Measurements from ENCODE around the gene TRIP4.
A peak's percentile ranks its signal among the peaks of the same experiment; 100 is the strongest.

TRIP4 gene

GRCh38 chr15:64462492-64462891 is 74.9 kb downstream of the TRIP4 start:
- no peaks in the 10 kb centered on the region for H3K9me3 Mint-ChIP-seq
- peaks cover 69% of the 10 kb centered on the region for H3K4me1 Mint-ChIP-seq
- H3K36me3 Mint-ChIP-seq (ENCODE audit: low read depth) = peaks cover 5% of the 10 kb centered on the region

DNA sequence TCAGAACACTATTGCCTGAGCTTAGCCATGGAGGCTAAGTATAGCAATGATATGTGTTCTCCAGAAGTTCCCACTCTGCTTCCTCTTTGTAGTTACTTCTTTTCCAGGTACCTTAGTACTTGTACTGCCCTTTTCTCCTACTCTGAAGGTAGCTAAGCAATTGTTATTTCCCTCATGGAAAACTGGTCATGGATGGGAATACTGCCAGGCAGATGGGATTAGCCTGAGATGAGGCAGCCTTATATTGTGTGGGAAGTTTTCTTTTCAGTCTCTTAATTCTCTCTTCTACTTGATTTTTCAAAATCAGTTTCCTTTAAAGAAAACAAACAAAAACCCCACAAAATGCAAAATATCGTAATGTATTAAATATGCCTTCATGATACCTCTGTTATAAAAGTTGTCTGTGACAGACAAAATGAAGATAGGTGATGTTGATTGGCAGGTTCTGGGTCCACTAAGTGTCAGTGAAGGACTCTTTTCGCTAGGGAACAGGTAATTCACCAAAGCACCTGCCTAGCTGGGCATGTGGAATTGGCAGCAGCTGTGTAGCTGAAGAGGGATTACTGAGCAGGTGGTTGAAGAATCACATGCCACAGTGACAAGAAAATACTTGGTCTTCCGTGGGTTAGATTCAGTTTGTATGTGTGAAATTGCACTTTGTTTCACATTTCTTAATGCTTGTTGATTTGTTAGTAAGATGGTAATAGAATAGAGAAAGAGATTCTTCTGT is 76.8 kb downstream of the TRIP4 start:
- H3K36me3 Mint-ChIP-seq (ENCODE audit: low read depth) = peaks cover 16% of the 10 kb centered on the region
- peaks cover 58% of the 10 kb centered on the region for H3K4me1 Mint-ChIP-seq
- peak overlapping the region; percentile 46 to 67 (median 62) for H3K27ac Mint-ChIP-seq
- peak overlapping the region; percentile 17 to 47 (median 25) for H3K4me3 Mint-ChIP-seq
- TF ChIP-seq, protein P1, sequence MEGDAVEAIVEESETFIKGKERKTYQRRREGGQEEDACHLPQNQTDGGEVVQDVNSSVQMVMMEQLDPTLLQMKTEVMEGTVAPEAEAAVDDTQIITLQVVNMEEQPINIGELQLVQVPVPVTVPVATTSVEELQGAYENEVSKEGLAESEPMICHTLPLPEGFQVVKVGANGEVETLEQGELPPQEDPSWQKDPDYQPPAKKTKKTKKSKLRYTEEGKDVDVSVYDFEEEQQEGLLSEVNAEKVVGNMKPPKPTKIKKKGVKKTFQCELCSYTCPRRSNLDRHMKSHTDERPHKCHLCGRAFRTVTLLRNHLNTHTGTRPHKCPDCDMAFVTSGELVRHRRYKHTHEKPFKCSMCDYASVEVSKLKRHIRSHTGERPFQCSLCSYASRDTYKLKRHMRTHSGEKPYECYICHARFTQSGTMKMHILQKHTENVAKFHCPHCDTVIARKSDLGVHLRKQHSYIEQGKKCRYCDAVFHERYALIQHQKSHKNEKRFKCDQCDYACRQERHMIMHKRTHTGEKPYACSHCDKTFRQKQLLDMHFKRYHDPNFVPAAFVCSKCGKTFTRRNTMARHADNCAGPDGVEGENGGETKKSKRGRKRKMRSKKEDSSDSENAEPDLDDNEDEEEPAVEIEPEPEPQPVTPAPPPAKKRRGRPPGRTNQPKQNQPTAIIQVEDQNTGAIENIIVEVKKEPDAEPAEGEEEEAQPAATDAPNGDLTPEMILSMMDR (IDR thresholded peaks at IDR 0.05; ENCODE audit: unreplicated experiment in 3 of 3) = no peak
- no peaks in the 10 kb centered on the region for H3K9me3 Mint-ChIP-seq
- H3K27me3 Mint-ChIP-seq (ENCODE audit: low read depth) = no peaks in the 10 kb centered on the region

More at GRCh38 chr15:64462492-64462891, 74.9 kb downstream of the TRIP4 start:
- no peaks in the 10 kb centered on the region for H3K27me3 Mint-ChIP-seq (ENCODE audit: low read depth)
- H3K4me3 Mint-ChIP-seq = peak overlapping the region; percentile 87 to 95 (median 93)
- TF ChIP-seq, protein P1 (IDR thresholded peaks at IDR 0.05; ENCODE audit: unreplicated experiment in 3 of 3) = no peak
- peak overlapping the region; percentile 93 to 98 (median 97) for H3K27ac Mint-ChIP-seq

DNA sequence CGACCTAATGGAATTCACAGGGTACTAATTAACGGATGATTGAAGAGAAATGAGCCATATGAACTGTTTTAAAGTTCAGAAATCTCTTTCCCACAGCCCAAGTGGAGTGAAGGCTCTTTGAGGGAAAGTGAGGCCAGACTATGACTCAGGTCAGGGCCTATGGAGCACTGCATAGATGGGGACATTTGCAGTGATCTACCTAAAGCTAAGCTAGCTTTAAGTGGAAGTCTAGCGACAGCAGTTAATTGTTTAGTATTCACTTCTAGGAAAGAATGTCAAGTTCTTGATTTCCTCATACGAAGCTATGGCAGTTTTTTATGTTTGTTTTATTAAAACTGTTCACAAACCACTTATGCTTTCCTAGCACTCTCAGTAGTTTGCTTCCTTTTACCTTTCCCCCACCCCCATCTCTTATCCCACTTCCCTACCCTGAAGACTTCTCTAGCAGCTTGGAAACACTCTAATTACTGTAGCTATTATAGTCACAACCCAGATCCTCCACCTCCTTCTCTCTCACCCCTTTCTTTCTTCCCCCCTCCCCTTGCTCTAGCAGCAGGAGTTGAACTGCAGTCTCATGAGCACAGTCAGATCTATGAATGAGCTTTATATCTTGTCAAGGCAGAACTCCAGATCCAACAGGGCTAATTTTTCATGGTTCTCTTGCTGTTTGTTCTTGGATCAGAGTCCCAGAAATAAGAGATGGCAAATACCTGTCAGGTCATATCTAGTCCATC is 78.9 kb downstream of the TRIP4 start:
- TF ChIP-seq, protein P1 (IDR thresholded peaks at IDR 0.05; ENCODE audit: unreplicated experiment in 3 of 3) = no peak
- Mint-ChIP-seq H3K4me3 (no peak overlapping the region), H3K27ac (peak overlapping the region; percentile 27 to 57 (median 45)), H3K27me3 (ENCODE audit: low read depth) (no peaks in the 10 kb centered on the region), H3K9me3 (no peaks in the 10 kb centered on the region), H3K4me1 (peaks cover 44% of the 10 kb centered on the region), H3K36me3 (ENCODE audit: low read depth) (peaks cover 24% of the 10 kb centered on the region)

DNA sequence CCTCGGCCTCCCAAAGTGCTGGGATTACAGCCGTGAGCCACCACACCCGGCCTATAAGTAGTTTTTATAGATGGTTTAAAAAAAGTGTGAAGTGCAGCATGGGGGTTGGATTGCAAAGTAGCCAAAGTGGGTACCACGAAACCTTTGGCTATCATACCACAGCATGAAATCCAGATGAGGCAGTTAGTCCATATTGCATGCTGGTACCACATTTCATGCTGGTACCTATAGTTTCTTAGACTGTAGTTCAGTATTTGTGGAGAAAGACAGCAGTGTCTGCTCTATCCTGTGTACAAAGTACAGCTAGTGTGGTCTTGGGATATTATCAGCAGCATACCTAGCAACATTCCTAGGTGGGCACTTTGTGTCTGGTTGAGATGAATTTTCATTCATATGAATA is 84.5 kb downstream of the TRIP4 start:
- Mint-ChIP-seq H3K27me3 (ENCODE audit: low read depth) (no peaks in the 10 kb centered on the region), H3K36me3 (ENCODE audit: low read depth) (peaks cover 37% of the 10 kb centered on the region), H3K4me1 (peaks cover 15% of the 10 kb centered on the region), H3K27ac (no peak overlapping the region), H3K4me3 (no peak overlapping the region), H3K9me3 (no peaks in the 10 kb centered on the region)
- TF ChIP-seq, protein P1 (IDR thresholded peaks at IDR 0.05; ENCODE audit: unreplicated experiment in 3 of 3) = no peak

DNA sequence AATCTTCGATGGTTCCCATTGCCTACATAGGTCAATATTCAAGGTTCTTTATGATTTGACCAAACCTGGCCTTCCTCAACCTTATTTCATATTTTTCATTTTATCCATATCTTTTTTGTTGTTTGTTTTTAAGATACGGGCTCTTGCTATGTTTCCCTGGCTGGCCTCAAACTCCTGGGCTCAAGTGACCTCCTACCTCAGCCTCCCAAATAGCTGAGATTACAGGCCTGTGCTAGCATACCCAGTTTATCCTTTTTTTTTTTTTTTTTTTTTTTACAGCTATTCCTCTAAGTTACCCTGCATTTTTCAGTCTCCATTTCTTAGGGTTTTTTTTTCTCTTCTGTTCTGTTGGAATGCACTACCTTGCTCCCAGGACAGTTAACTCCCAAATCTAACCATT is 87.2 kb downstream of the TRIP4 start:
- peak overlapping the region in 1 of 3 experiments; percentile 25 for H3K27ac Mint-ChIP-seq
- no peak overlapping the region for H3K4me3 Mint-ChIP-seq
- no peaks in the 10 kb centered on the region for H3K27me3 Mint-ChIP-seq (ENCODE audit: low read depth)
- TF ChIP-seq, protein P1 (IDR thresholded peaks at IDR 0.05; ENCODE audit: unreplicated experiment in 3 of 3) = no peak
- H3K4me1 Mint-ChIP-seq = peaks cover 17% of the 10 kb centered on the region
- peaks cover 25% of the 10 kb centered on the region for H3K36me3 Mint-ChIP-seq (ENCODE audit: low read depth)
- no peaks in the 10 kb centered on the region for H3K9me3 Mint-ChIP-seq

All from nephron (organoid).